ENCODE measurements around the gene KHDC4.

KHDC4 gene

GRCh38 chr1:155884982-155885381, 49.2 kb downstream of the KHDC4 start:
- peak overlapping the region; percentile 18 for H3K27ac ChIP-seq
- no peak for TF ChIP-seq CTCF (IDR thresholded peaks at IDR 0.05)
- no peak overlapping the region for H2AFZ ChIP-seq
- H3K9ac ChIP-seq = no peak overlapping the region
- H3K79me2 ChIP-seq = no peaks in the 10 kb centered on the region
- H3K4me1 ChIP-seq = no peaks in the 10 kb centered on the region
- H3K27me3 ChIP-seq (ENCODE audit: control insufficient read depth, insufficient read depth, low read length) = no peaks in the 10 kb centered on the region
- H3K4me3 ChIP-seq (ENCODE audit: low read depth, low read length) = no peak overlapping the region
- H3K4me2 ChIP-seq (ENCODE audit: low read length) = no peak overlapping the region
- no peaks in the 10 kb centered on the region for H3K9me3 ChIP-seq (ENCODE audit: control insufficient read depth, low read length)
- no peaks in the 10 kb centered on the region for H3K36me3 ChIP-seq (ENCODE audit: control insufficient read depth, insufficient read depth, low read length)

- Histone ChIP-seq H3K27me3 (ENCODE audit: control insufficient read depth, insufficient read depth, low read length) (no peaks in the 10 kb centered on the region), H3K79me2 (no peaks in the 10 kb centered on the region), H3K4me2 (ENCODE audit: low read length) (no peak overlapping the region), H3K27ac (peak overlapping the region; percentile 18), H3K9me3 (ENCODE audit: control insufficient read depth, low read length) (no peaks in the 10 kb centered on the region), H3K4me1 (no peaks in the 10 kb centered on the region), H2AFZ (peak overlapping the region; percentile 59), H3K36me3 (ENCODE audit: control insufficient read depth, insufficient read depth, low read length) (no peaks in the 10 kb centered on the region), H3K4me3 (ENCODE audit: low read depth, low read length) (no peak overlapping the region), H3K9ac (no peak overlapping the region)
- TF ChIP-seq CTCF (IDR thresholded peaks at IDR 0.05) = no peak
Observed at GRCh38 chr1:155884031-155884960, 49.9 kb downstream of the KHDC4 start.

GRCh38 chr1:155882766-155883165, 51.4 kb downstream of the KHDC4 start:
- Histone ChIP-seq H3K4me2 (ENCODE audit: low read length) (no peak overlapping the region), H3K4me1 (no peaks in the 10 kb centered on the region), H3K9me3 (ENCODE audit: control insufficient read depth, low read length) (no peaks in the 10 kb centered on the region), H3K4me3 (ENCODE audit: low read depth, low read length) (no peak overlapping the region), H3K27me3 (ENCODE audit: control insufficient read depth, insufficient read depth, low read length) (no peaks in the 10 kb centered on the region), H3K9ac (no peak overlapping the region), H3K36me3 (ENCODE audit: control insufficient read depth, insufficient read depth, low read length) (no peaks in the 10 kb centered on the region), H3K27ac (no peak overlapping the region), H2AFZ (no peak overlapping the region), H3K79me2 (no peaks in the 10 kb centered on the region)
- TF ChIP-seq CTCF (IDR thresholded peaks at IDR 0.05) = no peak

- H3K4me2 ChIP-seq (ENCODE audit: low read length) = no peak overlapping the region
- TF ChIP-seq CTCF (IDR thresholded peaks at IDR 0.05) = no peak
- H3K9ac ChIP-seq = no peak overlapping the region
- no peaks in the 10 kb centered on the region for H3K9me3 ChIP-seq (ENCODE audit: control insufficient read depth, low read length)
- no peaks in the 10 kb centered on the region for H3K36me3 ChIP-seq (ENCODE audit: control insufficient read depth, insufficient read depth, low read length)
- H3K4me3 ChIP-seq (ENCODE audit: low read depth, low read length) = no peak overlapping the region
- H3K27ac ChIP-seq = no peak overlapping the region
- H3K27me3 ChIP-seq (ENCODE audit: control insufficient read depth, insufficient read depth, low read length) = no peaks in the 10 kb centered on the region
- H2AFZ ChIP-seq = no peak overlapping the region
- H3K4me1 ChIP-seq = no peaks in the 10 kb centered on the region
- no peaks in the 10 kb centered on the region for H3K79me2 ChIP-seq
Observed at GRCh38 chr1:155882235-155882634, 52.0 kb downstream of the KHDC4 start.

- no peak overlapping the region for H3K9ac ChIP-seq
- TF ChIP-seq CTCF (IDR thresholded peaks at IDR 0.05) = no peak
- no peaks in the 10 kb centered on the region for H3K27me3 ChIP-seq (ENCODE audit: control insufficient read depth, insufficient read depth, low read length)
- no peaks in the 10 kb centered on the region for H3K79me2 ChIP-seq
- H3K9me3 ChIP-seq (ENCODE audit: control insufficient read depth, low read length) = no peaks in the 10 kb centered on the region
- H3K4me1 ChIP-seq = no peaks in the 10 kb centered on the region
- no peak overlapping the region for H3K27ac ChIP-seq
- no peak overlapping the region for H2AFZ ChIP-seq
- H3K36me3 ChIP-seq (ENCODE audit: control insufficient read depth, insufficient read depth, low read length) = no peaks in the 10 kb centered on the region
- no peak overlapping the region for H3K4me3 ChIP-seq (ENCODE audit: low read depth, low read length)
- no peak overlapping the region for H3K4me2 ChIP-seq (ENCODE audit: low read length)
Observed at GRCh38 chr1:155880950-155881349, 53.3 kb downstream of the KHDC4 start.
